Measurements from ENCODE around the gene GSK3B.
"Not testable (repeated sequence)": the region's sequence is repeated elsewhere in the genome, so short reads cannot be mapped to it uniquely, and the experiment has no call there.

Gene GSK3B

DNA sequence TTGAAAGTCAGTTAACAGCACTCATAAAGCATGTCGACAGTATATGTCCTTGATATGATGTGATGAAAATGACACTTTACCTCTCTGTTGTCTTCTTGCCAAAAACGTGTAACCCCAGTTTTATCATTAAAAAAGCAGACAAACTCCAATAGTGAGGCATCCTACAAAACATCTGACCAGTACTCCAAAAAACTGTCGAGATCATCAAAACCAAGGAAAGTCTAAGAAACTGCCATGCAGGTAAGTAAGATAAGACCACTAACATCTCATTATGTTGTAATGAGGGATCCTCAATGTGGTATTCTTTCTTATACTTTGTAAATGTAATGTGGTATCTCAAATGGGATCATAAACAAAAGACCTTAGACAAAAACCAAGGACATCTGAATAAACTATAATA, 160.0 kb downstream of the GSK3B start:
- no peak for DNase-seq (ENCODE audit: low spot score)

DNA sequence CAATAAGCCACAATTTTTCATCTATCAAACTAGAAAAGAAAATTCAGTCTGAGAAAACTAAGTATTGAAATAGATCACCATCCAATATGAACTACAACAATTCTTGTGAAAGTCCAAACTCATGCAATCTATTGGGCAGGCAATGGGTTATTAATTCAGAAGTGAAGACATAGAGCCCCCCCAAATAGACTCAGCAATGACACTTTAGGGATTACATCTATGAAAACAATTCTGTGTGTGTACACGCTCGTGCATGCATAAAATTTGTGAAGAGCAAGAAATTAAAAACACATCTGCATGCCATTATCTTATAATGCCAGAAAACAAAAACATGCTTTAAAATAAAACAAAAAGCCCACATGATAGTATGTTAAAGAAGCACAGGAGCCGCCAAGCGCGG, 161.0 kb downstream of the GSK3B start:
- DNase-seq (ENCODE audit: low spot score), result no peak

- no peak for DNase-seq (ENCODE audit: low spot score)
Measured at GRCh38 chr3:119930286-119930685, 164.0 kb downstream of the GSK3B start.

GRCh38 chr3:119927190-119927589, 167.1 kb downstream of the GSK3B start:
- DNase-seq (ENCODE audit: low spot score), result no peak

DNA sequence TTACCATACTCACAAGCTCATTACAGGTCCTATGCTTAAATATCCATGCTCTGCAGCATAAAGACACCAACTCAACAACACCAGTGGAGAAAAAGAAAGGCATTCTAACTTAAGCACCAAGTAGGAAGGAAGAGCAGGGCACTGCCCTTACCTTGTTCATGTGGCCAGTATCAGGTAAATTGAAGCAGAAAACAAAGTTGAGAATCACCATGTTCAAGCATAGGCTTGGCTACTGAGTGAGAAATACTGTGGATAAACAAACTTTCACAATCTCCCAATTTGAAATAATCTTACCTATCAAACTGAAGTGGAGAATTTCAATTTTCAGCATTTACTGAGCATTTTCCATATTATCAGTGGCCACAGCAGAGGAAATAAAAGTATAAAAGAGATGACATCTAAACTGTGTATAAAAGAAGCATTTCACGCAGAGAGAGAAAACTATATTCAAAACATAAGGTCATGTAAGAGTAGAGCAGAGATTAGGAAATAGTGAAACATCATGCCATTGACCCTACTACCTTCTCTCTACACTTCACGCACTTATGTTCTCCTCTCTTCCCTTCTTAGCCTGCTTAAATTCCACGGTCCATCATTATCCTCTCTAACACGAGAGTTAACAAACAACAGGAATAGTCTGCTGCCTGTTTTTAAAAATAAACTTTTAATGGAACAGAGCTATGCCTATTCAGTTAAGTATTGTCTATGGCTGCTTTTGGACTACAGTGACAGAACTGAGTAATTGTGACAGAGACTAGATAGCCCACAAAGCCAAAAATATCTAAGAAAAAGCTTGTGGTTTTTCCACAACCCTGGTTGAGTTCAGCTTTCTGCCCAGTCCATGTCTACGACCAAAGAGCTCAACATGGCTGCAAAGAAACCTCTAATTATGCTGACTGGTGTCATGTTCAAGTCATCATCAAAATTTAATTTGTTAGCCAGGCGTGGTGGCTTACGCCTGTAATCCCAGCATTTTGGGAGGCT, 169.8 kb downstream of the GSK3B start:
- DNase-seq (ENCODE audit: low spot score), result no peak

- peak; percentile 21 for DNase-seq (ENCODE audit: low spot score)
Measured at GRCh38 chr3:119918992-119919933, 175.0 kb downstream of the GSK3B start.

DNA sequence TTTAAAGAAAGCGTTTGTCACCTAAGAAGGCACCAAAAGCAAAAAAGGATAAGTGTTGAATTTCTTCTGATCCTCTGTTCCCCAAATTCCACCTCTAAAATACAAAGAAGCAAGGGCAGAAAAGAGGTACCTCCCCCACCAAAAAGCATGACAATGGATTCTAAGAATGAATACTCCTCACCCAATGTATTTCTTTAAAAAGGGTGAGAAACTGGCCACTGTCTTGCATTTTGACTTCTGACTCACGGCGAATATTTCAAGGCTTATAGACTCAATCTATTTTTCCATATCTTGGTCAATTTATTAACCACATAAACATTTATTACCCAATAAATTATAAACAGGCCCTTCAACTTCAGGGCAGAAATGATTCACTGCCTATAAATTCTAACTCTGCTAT, 181.2 kb downstream of the GSK3B start:
- no peak for DNase-seq (ENCODE audit: low spot score)

- no peak for DNase-seq (ENCODE audit: low spot score)
Measured at GRCh38 chr3:119912220-119912619, 182.0 kb downstream of the GSK3B start.

DNA sequence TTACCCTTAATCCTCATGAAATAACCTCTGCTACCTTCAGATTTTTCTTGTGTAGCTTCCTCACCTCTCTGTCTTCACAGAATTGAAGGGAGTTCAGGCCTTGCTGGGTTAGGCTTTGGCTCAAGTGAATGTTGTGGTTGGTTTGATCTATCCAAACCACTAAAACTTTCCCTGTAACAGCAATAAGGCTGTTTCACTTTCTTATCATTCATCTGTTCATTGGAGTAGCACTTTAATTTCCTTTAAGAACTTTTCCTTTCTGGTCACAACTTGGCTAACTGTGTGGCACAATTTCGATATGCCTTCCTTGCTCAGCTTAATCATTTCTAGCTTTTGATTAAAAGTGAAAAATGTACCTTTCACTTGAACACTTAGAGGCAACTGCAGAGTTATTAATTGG, 182.5 kb downstream of the GSK3B start:
- DNase-seq (ENCODE audit: low spot score), result no peak

GRCh38 chr3:119902061-119902460, 192.2 kb downstream of the GSK3B start:
- no peak for DNase-seq (ENCODE audit: low spot score)

GRCh38 chr3:119901148-119901547, 193.1 kb downstream of the GSK3B start:
- no peak for DNase-seq (ENCODE audit: low spot score)

GRCh38 chr3:119899192-119899511, 195.1 kb downstream of the GSK3B start:
- DNase-seq (ENCODE audit: low spot score), result no peak

DNA sequence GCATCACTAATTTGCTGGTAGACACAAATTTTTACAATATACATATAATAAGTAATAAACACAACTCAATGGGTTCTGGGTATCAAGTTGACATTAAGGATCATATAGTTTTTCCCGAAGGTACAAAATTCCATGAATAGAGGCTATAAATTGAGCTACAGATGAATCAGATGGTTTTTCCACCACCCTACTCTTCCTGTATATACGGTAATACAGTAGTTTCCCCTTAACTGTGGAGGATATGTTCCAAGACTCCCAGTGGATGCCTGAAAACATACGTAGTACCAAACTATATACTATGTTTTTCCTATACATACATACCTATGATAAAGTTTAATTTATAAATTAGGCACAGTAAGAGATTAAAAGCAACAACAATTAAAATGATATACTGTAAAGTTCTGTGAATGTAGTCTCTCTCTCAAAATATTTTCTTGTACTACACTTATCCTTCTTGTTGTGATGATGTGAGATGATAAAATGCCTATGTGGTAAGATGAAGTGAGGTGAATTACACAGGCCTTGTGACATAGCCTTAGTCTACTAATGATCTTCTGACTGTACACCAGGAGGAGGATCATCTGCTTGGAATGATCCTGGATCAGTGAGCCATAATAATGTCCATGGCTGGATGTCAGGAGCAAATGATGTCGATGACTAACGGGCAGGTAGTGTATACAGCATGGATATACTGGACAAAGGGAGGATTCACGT, 195.6 kb downstream of the GSK3B start:
- DNase-seq (ENCODE audit: low spot score), result no peak

- DNase-seq (ENCODE audit: low spot score), result no peak
Measured at GRCh38 chr3:119894195-119894594, 200.1 kb downstream of the GSK3B start.

DNA sequence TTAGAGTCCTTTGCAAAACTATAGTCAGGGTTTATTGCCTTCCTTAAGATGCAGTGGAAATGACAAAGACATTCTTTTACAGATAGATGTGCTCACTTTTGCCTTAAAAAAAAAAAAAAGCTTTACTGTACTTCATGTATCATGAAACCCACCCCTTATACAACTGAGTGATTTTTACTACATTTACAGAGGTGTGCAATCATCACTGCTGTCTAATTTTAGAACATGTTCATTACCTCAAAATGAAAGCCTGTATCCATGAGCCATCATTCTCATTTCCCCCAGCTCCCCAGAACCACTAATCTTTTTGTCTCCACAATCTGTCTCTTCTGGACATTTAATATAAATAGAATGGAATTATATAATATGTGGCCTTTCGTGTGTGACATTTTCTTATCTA, 200.5 kb downstream of the GSK3B start:
- no peak for DNase-seq (ENCODE audit: low spot score)

- DNase-seq (ENCODE audit: low spot score), result peak; percentile 53
Measured at GRCh38 chr3:119891944-119892721, 202.1 kb downstream of the GSK3B start.

DNA sequence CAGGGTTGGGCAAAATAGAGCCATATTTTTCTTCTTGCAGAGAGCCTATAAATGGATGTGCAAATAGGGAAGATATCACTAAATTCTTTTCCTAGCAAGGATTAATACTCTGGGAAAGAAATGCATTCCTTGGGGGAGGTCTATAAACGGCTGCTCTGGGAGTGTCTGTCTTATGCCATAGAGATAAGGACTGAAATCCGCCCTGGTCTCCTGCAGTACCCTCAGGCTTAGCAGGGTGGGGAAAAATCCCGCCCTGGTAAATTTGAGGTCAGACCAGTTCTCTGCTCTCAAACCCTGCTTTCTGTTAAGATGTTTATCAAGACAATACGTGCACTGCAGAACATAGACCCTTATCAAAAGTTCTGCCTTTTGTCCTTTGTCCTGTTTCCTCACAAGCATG, 205.6 kb downstream of the GSK3B start:
- DNase-seq (ENCODE audit: low spot score), result not testable (repeated sequence)

- DNase-seq (ENCODE audit: low spot score), result no peak
Measured at GRCh38 chr3:119885746-119886530, 208.3 kb downstream of the GSK3B start.

GRCh38 chr3:119884161-119884557, 210.1 kb downstream of the GSK3B start:
- DNase-seq (ENCODE audit: low spot score), result no peak

DNA sequence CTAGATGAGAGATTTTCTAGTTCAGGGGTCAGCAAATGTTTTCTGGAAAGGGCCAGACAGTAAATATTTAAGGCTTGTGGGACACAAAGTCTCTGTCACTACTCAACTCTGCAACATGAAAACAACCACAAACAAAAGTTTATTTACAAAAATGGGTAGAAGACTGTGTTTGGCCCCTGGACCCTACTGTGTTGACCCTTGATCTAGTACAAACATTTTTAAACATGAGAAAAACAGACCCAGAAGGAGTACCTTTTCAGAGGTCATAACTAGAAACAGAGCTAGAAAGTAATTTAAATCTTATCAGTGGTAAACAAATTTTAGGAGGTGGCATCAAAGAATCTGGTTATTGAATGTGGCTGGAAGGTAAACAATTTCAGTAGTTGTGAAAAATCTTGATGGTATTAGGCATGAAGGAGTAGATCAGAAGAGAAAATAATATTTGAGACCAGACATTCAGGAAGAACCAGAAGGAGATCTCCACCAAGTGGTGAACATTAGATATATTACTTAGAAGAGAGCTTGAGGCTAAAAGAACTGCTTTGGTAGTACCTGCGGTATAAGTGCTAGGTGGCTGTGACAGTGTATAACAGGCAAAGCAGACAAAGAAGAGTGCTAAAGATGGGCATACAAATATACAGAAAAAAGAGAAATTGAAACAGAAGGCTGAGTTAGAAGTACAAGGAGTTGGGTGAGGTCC, 210.6 kb downstream of the GSK3B start:
- no peak for DNase-seq (ENCODE audit: low spot score)

All from D341Med (cell line).